OCI-LY1 (cell line): ENCODE measurements around the gene DOCK7.
"Not testable (repeated sequence)": the region's sequence is repeated elsewhere in the genome, so short reads cannot be mapped to it uniquely, and the experiment has no call there.

Experiments
- H2AFZ ChIP-seq: fragments of 200-600 bp; sonication (generic), shearing (Covaris generic); 2 replicates; pipeline ENCODE4 v1.6.0; 2014; ENCODE audit warnings: antibody characterized with exemption, mild to moderate bottlenecking, low read length
- H3F3A ChIP-seq: fragments of 200-600 bp; sonication (generic), shearing (Covaris generic); 2 replicates; pipeline ENCODE4 v1.6.0; 2014; ENCODE audit warnings: mild to moderate bottlenecking, antibody characterized with exemption, low read length, moderate library complexity; ENCODE audit not compliant: insufficient read depth
- H3K27ac ChIP-seq: fragments of 200-600 bp; sonication (generic); 2 replicates; pipeline ENCODE4 v1.5.1; 2014; ENCODE audit warnings: low read length, mixed run types, mild to moderate bottlenecking, low read depth; ENCODE audit not compliant: poor library complexity, severe bottlenecking
- H3K27me3 ChIP-seq: fragments of 200-600 bp; sonication (generic); 2 replicates; pipeline ENCODE4 v1.6.0; 2014; ENCODE audit warnings: antibody characterized with exemption, mild to moderate bottlenecking, low read length, moderate library complexity; ENCODE audit not compliant: insufficient read depth
- H3K36me3 ChIP-seq: fragments of 200-600 bp; sonication (generic); 2 replicates; pipeline ENCODE4 v1.6.1; 2014; ENCODE audit warnings: mild to moderate bottlenecking, antibody characterized with exemption, low read length, moderate library complexity, mixed read lengths; ENCODE audit not compliant: insufficient read depth
- H3K4me1 ChIP-seq: fragments of 200-600 bp; sonication (generic); 2 replicates; pipeline ENCODE4 v1.5.1; 2014; ENCODE audit warnings: mild to moderate bottlenecking, low read length, moderate library complexity; ENCODE audit not compliant: insufficient read depth, severe bottlenecking
- H3K4me2 ChIP-seq: fragments of 200-600 bp; sonication (generic), shearing (Covaris generic); 2 replicates; pipeline ENCODE4 v1.6.1; 2014; ENCODE audit warnings: low read length
- H3K4me3 ChIP-seq: fragments of 200-600 bp; sonication (generic); 2 replicates; pipeline ENCODE4 v1.5.1; 2014; ENCODE audit warnings: low read length, low read depth, mild to moderate bottlenecking, mixed read lengths; ENCODE audit not compliant: poor library complexity, severe bottlenecking
- H3K79me2 ChIP-seq: fragments of 200-600 bp; shearing (Covaris generic); 2 replicates; pipeline ENCODE4 v1.6.1; 2016; ENCODE audit warnings: mixed run types, low read length, mixed read lengths; ENCODE audit not compliant: insufficient read depth
- H3K9ac ChIP-seq: fragments of 200-600 bp; sonication (generic), shearing (Covaris generic); 2 replicates; pipeline ENCODE4 v1.6.1; 2014; ENCODE audit warnings: mild to moderate bottlenecking, low read length, mixed read lengths
- H3K9me2 ChIP-seq: fragments of 200-600 bp; sonication (generic), shearing (Covaris generic); 2 replicates; pipeline ENCODE4 v1.6.1; 2014; ENCODE audit warnings: low read depth, mild to moderate bottlenecking, low read length, mixed read lengths
- H3K9me3 ChIP-seq: fragments of 200-600 bp; shearing (Covaris generic); 2 replicates; pipeline ENCODE4 v1.6.1; 2014; ENCODE audit warnings: low read length, mixed read lengths
- H4K20me1 ChIP-seq: fragments of 200-600 bp; sonication (generic), shearing (Covaris generic); 2 replicates; pipeline ENCODE4 v1.6.0; 2016; ENCODE audit warnings: mild to moderate bottlenecking, low read length; ENCODE audit not compliant: insufficient read depth
- CTCF ChIP-seq: fragments of 200-600 bp; sonication (generic), shearing (Covaris generic); IDR thresholded peaks from 2 replicates; pipeline ENCODE4 v1.5.1; 2017; ENCODE audit warnings: mild to moderate bottlenecking, antibody characterized with exemption, low read length, moderate library complexity, mixed read lengths
- EZH2 ChIP-seq: fragments of 200-600 bp; sonication (generic), shearing (Covaris generic); IDR thresholded peaks from 2 replicates; pipeline ENCODE4 v1.8.0; 2017; ENCODE audit warnings: borderline replicate concordance, mixed run types, mild to moderate bottlenecking, antibody characterized with exemption, low read length, moderate library complexity, mixed read lengths

DOCK7 gene

GRCh38 chr1:62612770-62613169 is 75.4 kb downstream of the DOCK7 start:
- no peaks in the 10 kb centered on the region for H3K79me2 ChIP-seq
- no peaks in the 10 kb centered on the region for H3K36me3 ChIP-seq
- peaks cover 17% of the 10 kb centered on the region for H3K4me1 ChIP-seq
- peak overlapping the region; percentile 56 for H3K4me2 ChIP-seq
- no peaks in the 10 kb centered on the region for H3F3A ChIP-seq
- no peaks in the 10 kb centered on the region for H3K9me2 ChIP-seq
- H3K9me3 ChIP-seq: no peaks in the 10 kb centered on the region
- no peaks in the 10 kb centered on the region for H3K27me3 ChIP-seq
- H2AFZ ChIP-seq: peak overlapping the region; percentile 55; the same call in 1 of the 2 replicates
- H3K27ac ChIP-seq: peak overlapping the region; percentile 72
- H4K20me1 ChIP-seq: no peaks in the 10 kb centered on the region
- 0 out of 2 replicates have a peak overlapping the region, but pooled peaks have one; percentile 3 for H3K9ac ChIP-seq
- peak overlapping the region; percentile 24 for H3K4me3 ChIP-seq
- TF ChIP-seq EZH2 (no peak), CTCF (no peak)

- H3K27ac ChIP-seq, H3K27me3 ChIP-seq: not testable (repeated sequence)
Measured at GRCh38 chr1:62610588-62610987, 77.6 kb downstream of the DOCK7 start.

GRCh38 chr1:62608905-62609304 is 79.3 kb downstream of the DOCK7 start:
- TF ChIP-seq CTCF (no peak), EZH2 (no peak)
- Histone ChIP-seq H3K4me2 (no peak overlapping the region), H2AFZ (no peak overlapping the region), H3K36me3 (no peaks in the 10 kb centered on the region), H3K27ac (no peak overlapping the region), H3K79me2 (no peaks in the 10 kb centered on the region), H3F3A (no peaks in the 10 kb centered on the region), H4K20me1 (no peaks in the 10 kb centered on the region), H3K9me2 (no peaks in the 10 kb centered on the region), H3K27me3 (no peaks in the 10 kb centered on the region), H3K4me1 (peaks cover 15% of the 10 kb centered on the region), H3K4me3 (no peak overlapping the region), H3K9me3 (no peaks in the 10 kb centered on the region), H3K9ac (no peak overlapping the region)

More at GRCh38 chr1:62610588-62610987, 77.6 kb downstream of the DOCK7 start:
- not testable (repeated sequence) for H4K20me1 ChIP-seq, H3K4me2 ChIP-seq, H3K9ac ChIP-seq, H3K9me2 ChIP-seq, H3K4me3 ChIP-seq, H3F3A ChIP-seq, H3K36me3 ChIP-seq, H3K79me2 ChIP-seq, H2AFZ ChIP-seq, H3K9me3 ChIP-seq
- H3K4me1 ChIP-seq: peaks cover 17% of the 10 kb centered on the region

- Histone ChIP-seq H3K9me3 (no peaks in the 10 kb centered on the region), H3F3A (no peaks in the 10 kb centered on the region), H3K9me2 (no peaks in the 10 kb centered on the region), H3K4me2 (no peak overlapping the region), H3K36me3 (no peaks in the 10 kb centered on the region), H3K27me3 (no peaks in the 10 kb centered on the region), H2AFZ (no peak overlapping the region), H3K4me3 (no peak overlapping the region), H4K20me1 (no peaks in the 10 kb centered on the region), H3K27ac (no peak overlapping the region), H3K4me1 (no peaks in the 10 kb centered on the region), H3K9ac (no peak overlapping the region), H3K79me2 (no peaks in the 10 kb centered on the region)
- TF ChIP-seq CTCF: no peak
- TF ChIP-seq EZH2: no peak
Measured at GRCh38 chr1:62601457-62601856, 86.7 kb downstream of the DOCK7 start.
